NK-92 (cell line): ENCODE data around the gene OSER1.

ENCODE experiments used
- DNase-seq: peaks from one replicate; lab custom pipeline; 2025; ENCODE audit not compliant: unreplicated experiment; lab: John Stamatoyannopoulos, UW

The OSER1 gene

DNA sequence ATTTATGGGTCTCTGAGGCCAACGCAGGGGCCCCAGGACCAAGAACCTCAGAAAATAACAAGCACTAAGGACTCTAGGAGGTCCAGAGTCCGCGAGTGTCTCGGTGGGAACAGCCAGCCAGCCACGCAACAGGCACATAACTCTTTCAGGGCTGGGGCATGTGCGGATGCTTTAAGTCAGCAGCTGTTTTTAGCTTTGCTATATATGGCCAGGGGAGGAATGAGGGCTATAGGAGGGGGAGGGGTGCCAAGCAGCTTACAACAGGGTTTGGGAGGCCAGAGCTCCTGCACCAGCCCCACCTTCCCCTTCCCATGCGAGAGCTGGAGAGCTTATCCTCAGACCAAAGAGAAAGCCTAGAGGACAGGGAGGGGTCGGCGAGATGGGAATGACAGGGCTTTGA is 29.8 kb downstream of the OSER1 start:
- DNase-seq: no peak

GRCh38 chr20:44176833-44177534 is 33.6 kb downstream of the OSER1 start:
- DNase-seq: no peak

DNA sequence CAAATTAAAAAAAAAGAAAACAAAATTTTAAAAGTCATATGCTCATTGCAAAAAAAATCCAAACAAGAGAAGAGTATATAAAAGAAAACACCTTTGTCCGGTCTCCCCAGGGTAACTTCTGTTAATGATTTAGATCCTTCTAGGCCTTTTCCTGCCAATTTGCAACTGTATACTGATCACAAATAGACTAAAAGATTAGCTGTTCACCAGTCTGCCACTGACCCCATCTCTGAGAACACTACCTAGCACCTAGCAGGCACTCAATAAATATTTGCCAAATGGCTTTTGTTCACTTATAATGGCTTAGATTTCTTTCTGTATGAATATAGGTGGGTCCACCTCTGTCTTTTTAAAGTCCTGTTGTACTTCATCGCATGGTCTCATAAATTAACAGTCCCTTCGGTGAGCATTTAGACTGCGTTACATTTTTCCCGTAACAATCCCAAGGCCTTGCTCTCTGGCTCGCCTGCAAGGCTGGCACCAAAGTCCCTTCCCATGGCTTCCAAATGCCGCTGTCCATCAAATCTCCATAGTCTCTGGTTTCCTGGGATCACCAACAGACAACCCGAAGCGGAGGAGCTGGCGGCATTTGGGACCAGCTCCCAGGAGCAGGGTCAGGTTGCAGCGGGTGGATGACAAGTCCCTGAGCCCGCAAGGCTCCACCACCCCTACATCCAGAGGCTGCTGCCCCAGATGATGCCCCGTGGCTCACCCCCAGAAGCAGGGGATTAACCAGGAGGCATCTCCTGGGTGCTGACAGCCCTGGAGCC is 35.4 kb downstream of the OSER1 start:
- no peak for DNase-seq

- no peak for DNase-seq
Measured at GRCh38 chr20:44173846-44174245, 36.7 kb downstream of the OSER1 start.

DNA sequence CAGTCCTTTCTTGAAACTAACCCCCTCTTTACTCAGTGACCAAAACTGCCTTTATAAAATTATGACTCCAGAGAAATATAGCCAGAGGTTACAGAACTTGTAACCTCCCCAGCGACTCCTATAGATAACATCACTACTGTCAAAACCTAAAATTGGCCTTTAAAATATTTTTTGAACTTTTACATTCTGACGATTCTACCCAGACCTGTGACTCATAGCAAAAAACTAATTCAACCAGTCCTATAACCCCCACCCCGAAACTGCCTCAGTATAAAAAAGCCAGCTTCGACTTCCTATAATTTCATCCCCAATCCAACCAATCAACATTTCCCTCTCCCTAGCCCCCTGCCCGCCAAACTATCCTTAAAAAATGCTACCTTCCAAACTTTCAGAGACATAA is 37.5 kb downstream of the OSER1 start:
- no peak for DNase-seq

- no peak for DNase-seq
Measured at GRCh38 chr20:44172572-44172950, 38.0 kb downstream of the OSER1 start.

DNA sequence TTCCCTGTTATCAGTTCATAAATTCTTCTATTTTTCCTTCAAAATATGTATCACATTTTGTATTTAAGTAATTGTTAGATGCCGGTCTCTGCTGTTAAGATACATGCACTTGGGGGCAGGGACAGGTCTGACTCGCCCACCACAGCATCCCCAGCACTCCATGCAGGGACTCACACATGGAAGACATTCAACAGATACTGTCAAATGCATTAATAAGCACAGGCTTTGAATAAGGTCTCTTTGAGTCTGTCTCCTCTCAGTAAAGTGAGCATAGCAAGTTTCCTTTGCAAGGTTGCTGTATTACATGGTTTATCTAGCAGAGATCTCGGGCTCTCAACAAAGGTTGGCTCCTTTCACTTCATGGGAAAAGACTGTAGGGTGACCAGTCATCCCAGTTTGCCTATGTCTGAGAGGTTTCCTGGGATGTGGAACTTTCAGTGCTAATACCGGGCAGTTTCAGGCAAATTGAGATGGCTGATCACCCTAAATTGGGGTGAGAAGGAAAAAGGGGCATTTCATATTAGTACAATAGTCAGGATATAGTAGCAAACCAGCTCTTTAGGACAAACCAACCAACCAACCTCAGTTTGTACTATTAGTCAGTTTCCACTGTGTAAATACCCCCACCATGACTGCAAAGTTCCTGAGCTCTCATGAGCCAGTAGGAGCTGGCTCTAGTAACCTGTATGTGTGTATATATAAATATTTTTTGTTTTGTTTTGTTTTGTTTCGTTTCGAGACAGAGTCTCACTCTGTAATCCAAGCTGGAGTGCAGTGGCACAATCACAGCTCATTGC is 38.6 kb downstream of the OSER1 start:
- DNase-seq: no peak

GRCh38 chr20:44170816-44171410 is 39.7 kb downstream of the OSER1 start:
- DNase-seq: no peak

DNA sequence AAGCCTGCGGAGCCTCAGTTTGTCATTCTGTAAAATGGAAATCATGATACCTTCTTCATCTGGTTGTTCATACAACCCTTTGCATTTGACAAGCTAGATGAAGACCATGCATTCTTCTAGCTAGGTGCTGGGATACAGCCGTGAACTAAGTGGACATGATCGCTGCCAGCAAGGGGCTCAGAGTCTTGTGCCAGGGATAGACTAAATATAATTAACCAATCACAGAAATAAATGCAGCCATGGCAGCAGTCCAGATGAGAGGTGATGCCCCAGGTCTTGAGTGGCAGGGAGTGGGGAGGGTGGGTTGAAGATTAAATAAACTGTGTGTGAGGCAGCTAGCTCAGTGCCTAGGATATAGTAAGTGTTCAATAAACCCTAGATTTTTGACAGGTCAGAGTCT is 42.8 kb downstream of the OSER1 start:
- DNase-seq: no peak

DNA sequence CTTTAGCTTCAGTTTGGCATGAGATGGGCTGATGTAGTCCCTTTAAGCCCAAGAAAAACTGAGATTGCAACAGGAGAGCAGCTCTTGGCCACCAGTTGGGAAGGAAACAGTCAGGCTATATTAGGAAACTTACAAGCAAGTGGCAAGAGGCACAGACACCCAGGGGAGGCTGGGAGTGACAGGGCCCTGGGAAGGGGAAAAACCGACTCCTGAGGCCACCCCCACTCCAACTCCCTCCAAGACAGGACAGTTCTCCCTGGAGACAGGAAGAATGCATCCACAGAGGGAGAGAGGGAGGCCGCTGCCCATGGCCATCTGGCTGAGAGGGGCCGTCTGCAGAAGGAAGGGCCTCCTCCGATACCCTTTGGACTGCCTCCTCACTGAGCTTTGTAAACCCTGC is 44.1 kb downstream of the OSER1 start:
- no peak for DNase-seq

- no peak for DNase-seq
Measured at GRCh38 chr20:44166008-44166407, 44.6 kb downstream of the OSER1 start.

GRCh38 chr20:44160133-44160532 is 50.4 kb downstream of the OSER1 start:
- DNase-seq: no peak

- DNase-seq: no peak
Measured at GRCh38 chr20:44159711-44160110, 50.9 kb downstream of the OSER1 start.

DNA sequence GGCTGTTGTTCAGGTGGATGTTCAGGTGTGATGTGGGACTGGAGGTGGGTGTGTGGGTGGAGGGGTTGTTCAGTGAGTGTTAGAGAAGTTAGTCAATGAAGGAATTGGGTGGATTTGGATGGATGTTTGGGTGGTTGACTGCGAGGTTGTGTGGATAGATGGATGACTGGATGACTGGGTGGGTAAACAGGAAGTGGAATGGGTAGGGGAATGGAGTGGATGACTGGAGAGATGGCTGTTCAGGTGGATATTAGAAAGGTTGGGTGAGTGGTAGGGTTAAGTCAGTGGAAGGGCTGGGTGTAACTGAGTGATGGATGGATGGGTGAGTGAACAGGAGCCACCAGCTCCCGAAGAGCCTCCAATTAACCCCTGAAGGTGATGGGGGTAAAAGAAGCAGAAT is 51.4 kb downstream of the OSER1 start:
- no peak for DNase-seq

- no peak for DNase-seq
Measured at GRCh38 chr20:44157061-44157460, 53.5 kb downstream of the OSER1 start.

- no peak for DNase-seq
Measured at GRCh38 chr20:44154521-44155001, 56.0 kb downstream of the OSER1 start.

GRCh38 chr20:44153636-44154043 is 56.9 kb downstream of the OSER1 start:
- DNase-seq: no peak

DNA sequence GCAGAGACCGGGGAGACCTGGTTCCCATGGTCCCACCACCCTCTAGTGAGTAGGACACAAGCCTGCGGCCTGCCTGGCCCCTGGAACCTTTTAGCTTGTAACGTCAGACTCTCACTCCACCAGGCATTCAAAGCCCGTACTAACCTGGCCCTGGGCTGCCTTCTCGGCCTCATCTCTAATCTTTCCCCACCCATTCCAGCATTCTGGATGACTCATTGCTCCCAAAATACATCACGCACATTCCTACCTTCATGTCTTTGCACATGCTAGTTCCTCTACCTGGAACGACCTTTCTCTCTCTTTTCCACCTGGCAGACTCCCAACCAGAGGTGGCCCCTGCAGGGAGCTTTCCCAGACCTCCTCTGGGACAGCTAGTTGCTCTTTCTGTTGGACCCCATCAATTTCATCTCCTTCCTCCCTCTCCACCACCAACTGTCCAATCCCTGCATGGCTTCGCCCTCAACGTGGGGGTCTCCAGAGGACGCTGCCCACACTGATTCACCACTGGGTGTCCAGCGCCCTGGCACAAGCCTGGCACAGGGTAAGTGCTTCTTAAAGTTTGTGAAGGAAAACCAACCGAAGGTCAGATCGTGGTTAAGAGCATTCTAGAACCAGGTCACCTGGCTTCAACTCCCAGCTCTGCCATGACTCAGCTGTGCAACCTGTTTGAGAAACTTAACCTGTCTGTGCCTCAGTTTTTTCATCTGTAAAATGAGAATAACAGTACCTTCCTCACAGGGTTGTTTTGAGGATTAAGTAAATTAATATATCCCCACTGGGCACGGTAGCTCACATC is 58.8 kb downstream of the OSER1 start:
- no peak for DNase-seq

DNA sequence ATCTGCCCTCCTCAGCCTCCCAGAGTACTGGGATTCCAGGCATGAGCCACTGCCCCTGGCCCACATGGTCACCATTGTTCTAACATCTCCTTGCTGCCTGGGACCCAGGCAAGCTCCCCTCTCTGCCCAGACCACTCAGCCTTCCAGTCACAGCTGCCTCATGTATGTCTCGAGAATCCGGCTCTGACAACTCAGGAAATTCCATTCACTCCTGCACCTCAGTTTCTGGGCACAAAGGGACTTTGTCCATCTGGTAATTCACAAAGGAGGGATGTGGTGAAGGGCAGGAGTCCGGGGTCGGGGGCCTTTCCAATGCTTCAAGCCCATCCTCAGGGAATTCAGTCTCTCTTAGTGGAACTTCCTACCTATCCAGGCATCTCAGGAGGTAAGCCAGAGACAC is 64.3 kb downstream of the OSER1 start:
- DNase-seq: no peak
